GM21526 (cell line): Measurements from ENCODE around the gene STK33.

Experiments
- ATAC-seq: cut with Tn5 transposase; IDR thresholded peaks from one replicate; pipeline ENCODE4 v1.9.1; 2021; ENCODE audit warnings: moderate library complexity; ENCODE audit not compliant: unreplicated experiment, low FRiP score

STK33 gene

GRCh38 chr11:8459711-8460399, 134.2 kb downstream of the STK33 start:
- no peak for ATAC-seq

GRCh38 chr11:8442301-8442700, 151.7 kb downstream of the STK33 start:
- ATAC-seq, result no peak

DNA sequence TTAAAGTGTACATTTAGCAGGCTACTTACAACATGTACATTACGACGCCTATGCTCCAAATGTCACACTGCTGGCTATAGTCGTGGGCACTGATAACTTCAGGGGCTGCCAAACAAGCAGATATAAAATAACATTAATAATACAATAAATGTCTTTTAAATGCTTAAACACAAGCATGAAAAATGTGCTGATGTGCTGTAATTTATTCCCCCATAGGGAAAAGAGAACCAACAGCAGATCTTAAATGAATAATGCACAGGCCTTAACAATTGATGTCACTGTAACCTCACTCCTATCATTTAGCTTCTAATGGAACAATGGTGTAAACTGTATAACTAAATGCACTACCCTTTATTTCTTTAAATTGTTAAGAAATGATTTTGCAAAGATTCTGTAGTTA, 153.4 kb downstream of the STK33 start:
- ATAC-seq, result no peak

- ATAC-seq, result no peak
These were observed 164.5 kb downstream of the STK33 start for GRCh38 chr11:8429483-8429882.

- ATAC-seq, result no peak
These were observed 168.0 kb downstream of the STK33 start for GRCh38 chr11:8426076-8426475.

GRCh38 chr11:8415195-8415594, 178.8 kb downstream of the STK33 start:
- no peak for ATAC-seq

GRCh38 chr11:8408151-8408941, 185.7 kb downstream of the STK33 start:
- no peak for ATAC-seq

DNA sequence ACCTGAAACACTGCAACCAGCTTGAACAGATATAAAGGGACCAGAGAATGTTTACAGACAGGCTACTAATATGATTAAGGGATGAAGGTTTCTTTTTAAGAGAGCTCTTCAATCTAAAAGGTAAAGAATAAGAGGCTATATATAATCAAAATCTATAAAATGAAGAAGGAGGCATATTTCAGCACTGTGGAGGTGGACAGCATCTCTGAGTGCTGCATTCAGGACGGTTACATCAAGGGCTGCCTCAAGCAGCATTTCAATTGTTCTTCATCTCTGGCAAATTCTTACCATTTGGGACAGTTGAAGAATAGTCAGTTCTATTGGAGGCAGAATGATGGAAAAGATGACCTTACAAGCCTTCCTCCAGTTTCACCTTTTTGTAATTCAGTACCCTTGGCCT, 190.7 kb downstream of the STK33 start:
- ATAC-seq, result no peak

DNA sequence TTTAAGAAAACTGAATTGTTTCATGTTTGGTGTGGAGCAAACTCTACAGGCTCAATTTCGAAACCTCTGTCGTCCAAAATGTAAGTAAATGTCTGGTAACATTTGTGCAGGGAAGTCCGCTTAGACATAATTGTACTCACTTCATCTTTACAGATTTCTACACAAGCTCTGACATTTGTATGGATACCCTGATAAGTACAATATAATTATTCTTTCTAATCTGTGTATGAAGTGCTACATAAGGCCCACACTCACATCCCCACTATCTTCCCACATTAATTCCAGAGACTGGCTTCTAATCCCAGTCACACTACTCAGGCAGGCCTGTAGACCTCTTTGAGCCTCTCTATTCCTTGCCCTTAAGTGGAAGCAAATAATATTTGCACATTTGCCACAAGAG, 201.1 kb downstream of the STK33 start:
- ATAC-seq, result no peak

GRCh38 chr11:8392166-8392565, 201.9 kb downstream of the STK33 start:
- no peak for ATAC-seq

GRCh38 chr11:8390851-8391612, 203.0 kb downstream of the STK33 start:
- ATAC-seq, result no peak

GRCh38 chr11:8389029-8389996, 204.7 kb downstream of the STK33 start:
- ATAC-seq, result no peak

GRCh38 chr11:8387693-8388092, 206.3 kb downstream of the STK33 start:
- no peak for ATAC-seq

- no peak for ATAC-seq
These were observed 206.9 kb downstream of the STK33 start for GRCh38 chr11:8387141-8387540.

- no peak for ATAC-seq
These were observed 207.7 kb downstream of the STK33 start for GRCh38 chr11:8386134-8386864.

- no peak for ATAC-seq
These were observed 209.7 kb downstream of the STK33 start for GRCh38 chr11:8384199-8384821.

DNA sequence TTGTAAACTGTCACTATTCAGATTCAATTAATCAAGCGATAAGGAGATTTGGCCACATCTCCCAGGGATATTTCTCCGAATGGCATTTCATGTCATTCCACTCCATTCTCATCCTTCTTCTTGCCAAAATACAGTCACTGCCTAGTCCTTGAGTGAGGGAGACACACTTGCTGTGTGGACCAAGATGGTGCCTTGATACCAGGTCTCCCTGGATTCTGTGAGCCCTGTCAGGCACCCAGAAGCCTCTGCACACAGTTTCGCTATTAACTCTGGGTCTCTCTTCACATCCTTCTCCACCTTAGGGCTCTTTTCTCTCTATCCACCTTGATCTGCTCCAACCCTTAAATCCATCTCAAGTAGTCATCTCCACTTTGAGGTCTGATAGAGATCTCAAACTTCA, 210.4 kb downstream of the STK33 start:
- no peak for ATAC-seq

GRCh38 chr11:8383227-8383626, 210.8 kb downstream of the STK33 start:
- ATAC-seq, result no peak

GRCh38 chr11:8382436-8383053, 211.5 kb downstream of the STK33 start:
- no peak for ATAC-seq
